Stimulated activated naive CD4-positive, alpha-beta T cell treated with Interleukin-2 at 50 U/mL for 16 hours (primary cell): Measurements from ENCODE around the gene TBC1D30.

Experiments used
- DNase-seq: peaks from one replicate; lab custom pipeline; 2025; lab: John Stamatoyannopoulos, UW

TBC1D30 gene

GRCh38 chr12:64864319-64864718, 39.9 kb downstream of the TBC1D30 start:
- no peak for DNase-seq

GRCh38 chr12:64875186-64875585, 50.7 kb downstream of the TBC1D30 start:
- DNase-seq = no peak

- DNase-seq = no peak
Measured at GRCh38 chr12:64876388-64877071, 52.1 kb downstream of the TBC1D30 start.

GRCh38 chr12:64877363-64878004, 53.0 kb downstream of the TBC1D30 start:
- DNase-seq = no peak

GRCh38 chr12:64882687-64883086, 58.2 kb downstream of the TBC1D30 start:
- DNase-seq = no peak

- DNase-seq = no peak
Measured at GRCh38 chr12:64883264-64884163, 59.1 kb downstream of the TBC1D30 start.

- DNase-seq = no peak
Measured at GRCh38 chr12:64884164-64884542, 59.7 kb downstream of the TBC1D30 start.

GRCh38 chr12:64884728-64885127, 60.3 kb downstream of the TBC1D30 start:
- DNase-seq = no peak

GRCh38 chr12:64889434-64890216, 65.2 kb downstream of the TBC1D30 start:
- DNase-seq = no peak

GRCh38 chr12:64890873-64891468, 66.5 kb downstream of the TBC1D30 start:
- DNase-seq = no peak

GRCh38 chr12:64891629-64892028, 67.2 kb downstream of the TBC1D30 start:
- DNase-seq = no peak

- DNase-seq = no peak
Measured at GRCh38 chr12:64892561-64892960, 68.1 kb downstream of the TBC1D30 start.

GRCh38 chr12:64893961-64894360, 69.5 kb downstream of the TBC1D30 start:
- DNase-seq = no peak

- DNase-seq = no peak
Measured at GRCh38 chr12:64894827-64895475, 70.5 kb downstream of the TBC1D30 start.

GRCh38 chr12:64895526-64895925, 71.1 kb downstream of the TBC1D30 start:
- no peak for DNase-seq

- DNase-seq = no peak
Measured at GRCh38 chr12:64900540-64900939, 76.1 kb downstream of the TBC1D30 start.

GRCh38 chr12:64903479-64904152, 79.2 kb downstream of the TBC1D30 start:
- no peak for DNase-seq

- DNase-seq = no peak
Measured at GRCh38 chr12:64907097-64907496, 82.7 kb downstream of the TBC1D30 start.

GRCh38 chr12:64909124-64909523, 84.7 kb downstream of the TBC1D30 start:
- DNase-seq = no peak

GRCh38 chr12:64911081-64911480, 86.6 kb downstream of the TBC1D30 start:
- DNase-seq = no peak

- DNase-seq = no peak
Measured at GRCh38 chr12:64911912-64912311, 87.5 kb downstream of the TBC1D30 start.
